Neutrophil (primary cell): ENCODE data around the gene TMEM60.
A peak's percentile ranks its signal among the peaks of the same experiment; 100 is the strongest.
"Not testable (repeated sequence)": the region's sequence is repeated elsewhere in the genome, so short reads cannot be mapped to it uniquely, and the experiment has no call there.

Experiments
- H3K27ac ChIP-seq: fragments of 200-600 bp; sonication (generic); 2 replicates; pipeline ENCODE4 v1.5.1; 2016; ENCODE audit warnings: mild to moderate bottlenecking, moderate library complexity
- H3K27me3 ChIP-seq: fragments of 200-600 bp; sonication (generic); 2 replicates; pipeline ENCODE4 v1.6.0; 2016; ENCODE audit warnings: mild to moderate bottlenecking
- H3K36me3 ChIP-seq: fragments of 200-600 bp; sonication (generic); 2 replicates; pipeline ENCODE4 v1.5.1; 2017
- H3K4me1 ChIP-seq, 2 experiments: fragments of 200-600 bp in 1 of 2; sonication (generic) in 1 of 2; 1 replicate in 1 of 2; 2 replicates in 1 of 2; pipeline versions ENCODE4 v1.5.1 to v1.6.1; 2013 to 2016; ENCODE audit warnings: low read depth in 1 of 2, low read length in 1 of 2, mild to moderate bottlenecking in 1 of 2, moderate library complexity in 1 of 2; ENCODE audit not compliant: control insufficient read depth in 1 of 2, insufficient read depth in 1 of 2
- H3K4me3 ChIP-seq, 2 experiments: fragments of 200-600 bp in 1 of 2; sonication (generic) in 1 of 2; 1 replicate in 1 of 2; 2 replicates in 1 of 2; pipeline ENCODE4 v1.5.1; 2013 to 2016; ENCODE audit warnings: low read depth in 1 of 2, low read length in 1 of 2, mild to moderate bottlenecking in 1 of 2, moderate library complexity in 1 of 2
- H3K9me3 ChIP-seq: fragments of 200-600 bp; sonication (generic); 2 replicates; pipeline ENCODE4 v1.5.1; 2016
- CTCF ChIP-seq: fragments of 200-600 bp; sonication (generic); IDR thresholded peaks from 2 replicates; pipeline ENCODE4 v1.5.1; 2016; ENCODE audit warnings: antibody characterized with exemption

TMEM60 gene

GRCh38 chr7:77794000-77794399, 4.2 kb downstream of the TMEM60 start:
- H3K4me3 ChIP-seq = no peak overlapping the region
- H3K27me3 ChIP-seq = no peaks in the 10 kb centered on the region
- peaks cover 54 to 59% of the 10 kb centered on the region in 2 experiments for H3K4me1 ChIP-seq
- no peak for TF ChIP-seq CTCF
- H3K9me3 ChIP-seq = no peaks in the 10 kb centered on the region
- peak overlapping the region; percentile 30 for H3K27ac ChIP-seq
- no peaks in the 10 kb centered on the region for H3K36me3 ChIP-seq

GRCh38 chr7:77791956-77792355, 6.3 kb downstream of the TMEM60 start:
- Histone ChIP-seq H3K4me1 (peaks cover 46 to 51% of the 10 kb centered on the region in 2 experiments), H3K9me3 (no peaks in the 10 kb centered on the region), H3K27ac (peak overlapping the region; percentile 75), H3K36me3 (no peaks in the 10 kb centered on the region), H3K4me3 (no peak overlapping the region), H3K27me3 (no peaks in the 10 kb centered on the region)
- no peak for TF ChIP-seq CTCF

- no peak for TF ChIP-seq CTCF
- no peaks in the 10 kb centered on the region for H3K27me3 ChIP-seq
- H3K4me1 ChIP-seq = peaks cover 40 to 45% of the 10 kb centered on the region in 2 experiments
- H3K9me3 ChIP-seq = no peaks in the 10 kb centered on the region
- peak overlapping the region; percentile 75 for H3K27ac ChIP-seq
- no peak overlapping the region for H3K4me3 ChIP-seq
- no peaks in the 10 kb centered on the region for H3K36me3 ChIP-seq
Observed at GRCh38 chr7:77791336-77791735, 6.9 kb downstream of the TMEM60 start.

GRCh38 chr7:77788327-77788902, 9.8 kb downstream of the TMEM60 start:
- Histone ChIP-seq H3K36me3 (peaks cover 5% of the 10 kb centered on the region), H3K9me3 (no peaks in the 10 kb centered on the region), H3K4me3 (no peak overlapping the region), H3K4me1 (peaks cover 18 to 31% of the 10 kb centered on the region in 2 experiments), H3K27me3 (no peaks in the 10 kb centered on the region), H3K27ac (no peak overlapping the region)
- no peak for TF ChIP-seq CTCF

GRCh38 chr7:77786741-77787140, 11.5 kb downstream of the TMEM60 start:
- H3K4me1 ChIP-seq = peaks cover 10 to 21% of the 10 kb centered on the region in 2 experiments
- TF ChIP-seq CTCF = no peak
- no peaks in the 10 kb centered on the region for H3K27me3 ChIP-seq
- H3K27ac ChIP-seq = no peak overlapping the region
- peaks cover 17% of the 10 kb centered on the region for H3K36me3 ChIP-seq
- no peaks in the 10 kb centered on the region for H3K9me3 ChIP-seq
- H3K4me3 ChIP-seq = no peak overlapping the region

- H3K27me3 ChIP-seq = no peaks in the 10 kb centered on the region
- H3K4me1 ChIP-seq = peaks cover 2 to 13% of the 10 kb centered on the region in 2 experiments
- no peaks in the 10 kb centered on the region for H3K9me3 ChIP-seq
- H3K27ac ChIP-seq = no peak overlapping the region
- H3K36me3 ChIP-seq = peaks cover 19% of the 10 kb centered on the region
- H3K4me3 ChIP-seq = no peak overlapping the region
- TF ChIP-seq CTCF = no peak
Observed at GRCh38 chr7:77786018-77786417, 12.2 kb downstream of the TMEM60 start.

GRCh38 chr7:77784426-77784825, 13.8 kb downstream of the TMEM60 start:
- H3K4me3 ChIP-seq, H3K9me3 ChIP-seq, H3K4me1 ChIP-seq, H3K27me3 ChIP-seq: not testable (repeated sequence)
- H3K27ac ChIP-seq = peak overlapping the region; percentile 24
- H3K36me3 ChIP-seq = peaks cover 33% of the 10 kb centered on the region
